Activated T-cell treated with anti-CD3 and anti-CD28 coated beads, Interleukin-2, amount 50 U/mL, for 4 hours (primary cell): ENCODE measurements around the gene CCDC201. TPM values are rescaled to one million over a fixed set of nuclear protein-coding genes. Genes with fewer than 3 reads are reported as not detected.
A peak's percentile ranks its signal among the peaks of the same experiment; 100 is the strongest.

Experiments
- ATAC-seq, 2 donors: fragments of 200-7000 bp; cut with Tn5 transposase; one replicate each; pipeline ENCODE4 v1.10.0; 2021
- DNase-seq: peaks from one replicate; pipeline ENCODE4 v3.0.0-alpha.2; 2020
- H3K27me3 Mint-ChIP-seq: one replicate; pipeline ENCODE4 v1.8.0; 2021; ENCODE audit warnings: low read depth, mixed read lengths
- H3K36me3 Mint-ChIP-seq: one replicate; pipeline ENCODE4 v1.8.0; 2022; ENCODE audit warnings: mixed read lengths; ENCODE audit not compliant: insufficient read depth
- H3K4me1 Mint-ChIP-seq: one replicate; pipeline ENCODE4 v1.8.0; 2021; ENCODE audit warnings: low read depth, mixed read lengths
- H3K4me3 Mint-ChIP-seq: one replicate; pipeline ENCODE4 v1.8.0; 2021; ENCODE audit warnings: mild to moderate bottlenecking, moderate library complexity, mixed read lengths
- H3K9me3 Mint-ChIP-seq: one replicate; pipeline ENCODE4 v1.8.0; 2021; ENCODE audit warnings: mixed read lengths
- total RNA-seq, 3 donors: library from RNA; stranded (reverse); gene quantifications; one replicate each; pipeline ENCODE4 v1.2.1, GENCODE V29; 2021

Gene CCDC201
- not detected for total RNA-seq

GRCh38 chr7:45873035-45873354 is at the start of gene CCDC201:
Gene CCDC201 (minus strand): TSS chr7:45873082. CDS start chr7:45873007, 75 bp downstream.
- Mint-ChIP-seq H3K4me3 (no peak within 1 kb of the TSS), H3K9me3 (peaks cover 6% of the 10 kb centered on the region), H3K27me3 (peaks cover 2% of the 10 kb centered on the region), H3K36me3 (no peaks in the 10 kb centered on the region), H3K4me1 (no peaks in the 10 kb centered on the region)
- ATAC-seq (no peak), DNase-seq (no peak)

GRCh38 chr7:45921699-45922519 is 49.0 kb upstream of the CCDC201 start:
- Mint-ChIP-seq H3K27me3 (peaks cover 66% of the 10 kb centered on the region), H3K4me1 (peaks cover 21% of the 10 kb centered on the region), H3K36me3 (no peaks in the 10 kb centered on the region), H3K4me3 (peak overlapping the region; percentile 55), H3K9me3 (no peaks in the 10 kb centered on the region)
- ATAC-seq (no peak), DNase-seq (no peak)

- no peak for ATAC-seq
- Mint-ChIP-seq H3K4me1 (peaks cover 21% of the 10 kb centered on the region), H3K27me3 (peaks cover 70% of the 10 kb centered on the region)
Observed at GRCh38 chr7:45921381-45921698, 48.5 kb upstream of the CCDC201 start.

GRCh38 chr7:45920502-45921380 is 47.9 kb upstream of the CCDC201 start, which contains the start of gene IGFBP3:
Gene IGFBP3 (minus strand): TSS chr7:45921272. CDS start chr7:45921140, 132 bp downstream.
- ATAC-seq (peak; percentile 54 to 66), DNase-seq (peak; percentile 14)
- H3K36me3 Mint-ChIP-seq: no peaks in the 10 kb centered on the region
- H3K4me3 Mint-ChIP-seq: peak within 1 kb of the TSS; percentile 72
- H3K27me3 Mint-ChIP-seq: peaks cover 76% of the 10 kb centered on the region
- H3K4me1 Mint-ChIP-seq: peaks cover 21% of the 10 kb centered on the region
- no peaks in the 10 kb centered on the region for H3K9me3 Mint-ChIP-seq

More at GRCh38 chr7:45921381-45921698, 48.5 kb upstream of the CCDC201 start:
- H3K4me3 Mint-ChIP-seq: peak overlapping the region; percentile 55
- H3K9me3 Mint-ChIP-seq: no peaks in the 10 kb centered on the region
- DNase-seq: no peak
- no peaks in the 10 kb centered on the region for H3K36me3 Mint-ChIP-seq

- no peak for DNase-seq
- H3K4me1 Mint-ChIP-seq: peaks cover 21% of the 10 kb centered on the region
Observed at GRCh38 chr7:45919993-45920459, 47.1 kb upstream of the CCDC201 start.

GRCh38 chr7:45919231-45919784 is 46.4 kb upstream of the CCDC201 start:
- no peak for ATAC-seq
- Mint-ChIP-seq H3K4me3 (no peak overlapping the region), H3K4me1 (peaks cover 21% of the 10 kb centered on the region), H3K27me3 (peaks cover 70% of the 10 kb centered on the region), H3K36me3 (no peaks in the 10 kb centered on the region), H3K9me3 (no peaks in the 10 kb centered on the region)
- no peak for DNase-seq

More at GRCh38 chr7:45919993-45920459, 47.1 kb upstream of the CCDC201 start:
- H3K36me3 Mint-ChIP-seq: no peaks in the 10 kb centered on the region
- no peak for ATAC-seq
- peaks cover 73% of the 10 kb centered on the region for H3K27me3 Mint-ChIP-seq
- H3K4me3 Mint-ChIP-seq: peak overlapping the region; percentile 72
- H3K9me3 Mint-ChIP-seq: no peaks in the 10 kb centered on the region

GRCh38 chr7:45918556-45918955 is 45.7 kb upstream of the CCDC201 start:
- peaks cover 68% of the 10 kb centered on the region for H3K27me3 Mint-ChIP-seq

GRCh38 chr7:45917658-45918057 is 44.8 kb upstream of the CCDC201 start:
- DNase-seq (peak; percentile 71), ATAC-seq (peak in 1 of 2 donors; percentile 33)
- Mint-ChIP-seq H3K27me3 (peaks cover 63% of the 10 kb centered on the region), H3K36me3 (no peaks in the 10 kb centered on the region), H3K4me1 (peaks cover 14% of the 10 kb centered on the region), H3K9me3 (no peaks in the 10 kb centered on the region), H3K4me3 (no peak overlapping the region)

More at GRCh38 chr7:45918556-45918955, 45.7 kb upstream of the CCDC201 start:
- ATAC-seq (no peak), DNase-seq (no peak)
- Mint-ChIP-seq H3K4me3 (no peak overlapping the region), H3K36me3 (no peaks in the 10 kb centered on the region), H3K9me3 (no peaks in the 10 kb centered on the region), H3K4me1 (peaks cover 21% of the 10 kb centered on the region)

- peaks cover 8% of the 10 kb centered on the region for H3K4me1 Mint-ChIP-seq
- no peaks in the 10 kb centered on the region for H3K36me3 Mint-ChIP-seq
- no peak overlapping the region for H3K4me3 Mint-ChIP-seq
- DNase-seq (no peak), ATAC-seq (no peak)
- H3K9me3 Mint-ChIP-seq: no peaks in the 10 kb centered on the region
- peaks cover 61% of the 10 kb centered on the region for H3K27me3 Mint-ChIP-seq
Observed at GRCh38 chr7:45917064-45917463, 44.2 kb upstream of the CCDC201 start.

- H3K9me3 Mint-ChIP-seq: no peaks in the 10 kb centered on the region
- no peaks in the 10 kb centered on the region for H3K36me3 Mint-ChIP-seq
- no peak overlapping the region for H3K4me3 Mint-ChIP-seq
- ATAC-seq (no peak), DNase-seq (no peak)
- H3K27me3 Mint-ChIP-seq: peaks cover 55% of the 10 kb centered on the region
- H3K4me1 Mint-ChIP-seq: peaks cover 6% of the 10 kb centered on the region
Observed at GRCh38 chr7:45915606-45916005, 42.7 kb upstream of the CCDC201 start.

- H3K9me3 Mint-ChIP-seq: no peaks in the 10 kb centered on the region
- DNase-seq: no peak
- H3K4me1 Mint-ChIP-seq: peaks cover 1% of the 10 kb centered on the region
- peaks cover 50% of the 10 kb centered on the region for H3K27me3 Mint-ChIP-seq
- no peak overlapping the region for H3K4me3 Mint-ChIP-seq
- H3K36me3 Mint-ChIP-seq: no peaks in the 10 kb centered on the region
- ATAC-seq: no peak
Observed at GRCh38 chr7:45914911-45915310, 42.0 kb upstream of the CCDC201 start.

- no peak for DNase-seq
Observed at GRCh38 chr7:45912972-45913371, 40.1 kb upstream of the CCDC201 start.

GRCh38 chr7:45911311-45911710 is 38.4 kb upstream of the CCDC201 start:
- ATAC-seq: no peak
- DNase-seq: no peak
- peaks cover 4% of the 10 kb centered on the region for H3K9me3 Mint-ChIP-seq
- no peak overlapping the region for H3K4me3 Mint-ChIP-seq
- H3K36me3 Mint-ChIP-seq: no peaks in the 10 kb centered on the region
- peaks cover 23% of the 10 kb centered on the region for H3K27me3 Mint-ChIP-seq
- no peaks in the 10 kb centered on the region for H3K4me1 Mint-ChIP-seq

More at GRCh38 chr7:45912972-45913371, 40.1 kb upstream of the CCDC201 start:
- no peaks in the 10 kb centered on the region for H3K36me3 Mint-ChIP-seq
- peaks cover 4% of the 10 kb centered on the region for H3K9me3 Mint-ChIP-seq
- no peak for ATAC-seq
- peaks cover 35% of the 10 kb centered on the region for H3K27me3 Mint-ChIP-seq
- H3K4me3 Mint-ChIP-seq: no peak overlapping the region
- H3K4me1 Mint-ChIP-seq: no peaks in the 10 kb centered on the region

GRCh38 chr7:45910855-45911254 is 38.0 kb upstream of the CCDC201 start:
- Mint-ChIP-seq H3K4me3 (no peak overlapping the region), H3K36me3 (no peaks in the 10 kb centered on the region), H3K9me3 (peaks cover 4% of the 10 kb centered on the region), H3K27me3 (peaks cover 19% of the 10 kb centered on the region), H3K4me1 (no peaks in the 10 kb centered on the region)
- DNase-seq (no peak), ATAC-seq (no peak)
